ENCODE measurements around the gene GAS2.

Gene GAS2

DNA sequence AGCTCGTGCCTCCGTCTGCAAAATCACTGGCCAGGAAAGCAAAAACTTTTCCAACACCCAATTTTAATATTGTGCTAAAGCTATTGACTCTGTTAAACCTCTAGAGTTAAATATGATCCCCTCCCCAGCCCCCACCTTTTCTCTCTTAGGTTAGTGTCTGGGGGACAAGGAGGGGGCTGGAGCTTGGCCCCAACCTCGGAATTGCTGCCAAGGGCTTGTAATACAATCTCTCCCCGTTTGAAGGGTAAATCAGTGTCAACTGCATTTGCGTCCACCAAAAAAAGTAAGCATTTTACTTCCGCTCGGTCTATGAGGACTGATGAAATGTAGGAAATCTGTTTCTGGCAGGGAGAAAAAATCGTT lies at the start of gene GAS2:
Gene GAS2, plus strand, starts transcription at position 287 of the 363 bp plus-strand sequence. CDS start 8,259 bp downstream, outside the sequence.
- Histone ChIP-seq H3K4me1 (peaks cover 0 to 11% (median 5%) of the 10 kb centered on the region in 4 donors), H3K36me3 (no peaks in the 10 kb centered on the region), H3K9me3 (no peaks in the 10 kb centered on the region), H3K27ac (no peak within 1 kb of the TSS), H3K4me3 (peak within 1 kb of the TSS; percentile 25 to 36), H3K27me3 (peaks cover 0 to 15% of the 10 kb centered on the region in 2 donors)
- TF ChIP-seq, protein P1, sequence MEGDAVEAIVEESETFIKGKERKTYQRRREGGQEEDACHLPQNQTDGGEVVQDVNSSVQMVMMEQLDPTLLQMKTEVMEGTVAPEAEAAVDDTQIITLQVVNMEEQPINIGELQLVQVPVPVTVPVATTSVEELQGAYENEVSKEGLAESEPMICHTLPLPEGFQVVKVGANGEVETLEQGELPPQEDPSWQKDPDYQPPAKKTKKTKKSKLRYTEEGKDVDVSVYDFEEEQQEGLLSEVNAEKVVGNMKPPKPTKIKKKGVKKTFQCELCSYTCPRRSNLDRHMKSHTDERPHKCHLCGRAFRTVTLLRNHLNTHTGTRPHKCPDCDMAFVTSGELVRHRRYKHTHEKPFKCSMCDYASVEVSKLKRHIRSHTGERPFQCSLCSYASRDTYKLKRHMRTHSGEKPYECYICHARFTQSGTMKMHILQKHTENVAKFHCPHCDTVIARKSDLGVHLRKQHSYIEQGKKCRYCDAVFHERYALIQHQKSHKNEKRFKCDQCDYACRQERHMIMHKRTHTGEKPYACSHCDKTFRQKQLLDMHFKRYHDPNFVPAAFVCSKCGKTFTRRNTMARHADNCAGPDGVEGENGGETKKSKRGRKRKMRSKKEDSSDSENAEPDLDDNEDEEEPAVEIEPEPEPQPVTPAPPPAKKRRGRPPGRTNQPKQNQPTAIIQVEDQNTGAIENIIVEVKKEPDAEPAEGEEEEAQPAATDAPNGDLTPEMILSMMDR (IDR thresholded peaks at IDR 0.05): no peak
- intact Hi-C loops (cut with DNase I; ENCODE audit: low total_unique reads): no loop called here
- no peak for DNase-seq

DNA sequence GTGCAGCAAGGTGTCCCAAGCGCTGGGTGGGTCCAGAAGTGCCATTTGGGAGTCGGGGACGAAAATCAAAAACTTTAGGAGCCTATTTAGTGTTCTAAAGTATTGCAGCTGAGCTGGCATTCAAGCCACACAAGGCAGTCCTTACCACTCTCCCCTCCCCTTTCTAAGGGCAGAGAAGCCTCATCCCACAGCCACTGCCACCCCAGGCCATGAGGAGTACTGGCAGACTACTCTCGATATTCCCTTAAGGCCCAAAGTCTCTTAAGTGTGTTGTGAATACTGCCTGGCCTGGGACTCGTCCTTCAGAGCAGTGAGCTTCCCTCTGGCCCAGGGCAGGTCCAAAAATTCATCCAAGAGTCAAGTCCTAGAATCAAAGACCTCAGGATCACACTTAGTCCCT lies 48.5 kb upstream of the GAS2 start:
- TF ChIP-seq, protein P1 (IDR thresholded peaks at IDR 0.05): no peak
- Histone ChIP-seq H3K27me3 (no peaks in the 10 kb centered on the region), H3K4me1 (no peaks in the 10 kb centered on the region), H3K4me3 (no peak overlapping the region), H3K36me3 (peaks cover 0 to 7% (median 0%) of the 10 kb centered on the region in 3 donors), H3K9me3 (no peaks in the 10 kb centered on the region), H3K27ac (no peak overlapping the region)
- intact Hi-C loops (cut with DNase I; ENCODE audit: low total_unique reads): no loop called here
- no peak for DNase-seq

DNA sequence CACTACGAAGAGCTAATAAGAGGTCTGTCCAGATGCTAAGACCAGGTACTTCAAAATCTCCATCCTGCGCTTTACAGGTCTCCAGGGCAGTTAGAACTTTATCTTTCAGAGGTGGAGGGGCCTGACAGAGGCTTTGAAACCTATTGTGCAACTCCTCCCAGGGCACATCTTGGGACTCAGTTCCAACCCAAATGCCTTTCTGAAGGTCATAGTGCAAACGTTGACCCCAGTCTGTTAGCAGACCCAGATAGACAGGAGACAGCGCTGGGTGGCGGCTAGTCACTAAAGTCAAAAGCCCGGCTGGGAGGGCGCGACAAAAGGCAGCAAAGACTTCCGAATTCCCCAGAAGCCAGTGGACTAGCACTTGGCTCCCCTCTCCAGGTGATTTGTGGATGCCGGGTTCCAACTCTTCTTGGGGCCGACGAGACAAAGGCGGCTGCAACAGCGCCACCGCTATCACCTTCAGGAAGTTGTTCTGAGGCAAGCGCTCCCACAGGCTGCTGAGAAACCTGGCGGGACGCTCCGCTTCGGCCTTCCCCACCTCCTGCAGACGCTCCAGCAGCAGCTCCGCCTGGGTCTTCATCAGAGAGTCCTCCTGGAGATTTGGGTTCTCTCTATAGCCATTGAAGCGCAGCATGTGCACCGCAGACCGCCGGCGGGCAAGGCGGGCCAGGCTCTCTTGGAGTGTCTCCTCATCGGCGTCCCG lies 41.5 kb upstream of the GAS2 start:
- peak; percentile 31 to 74 for DNase-seq
- peaks cover 0 to 13% (median 9%) of the 10 kb centered on the region in 4 donors for H3K4me1 ChIP-seq
- H3K27ac ChIP-seq: peak overlapping the region; percentile 76 to 79
- intact Hi-C loops (cut with DNase I; ENCODE audit: low total_unique reads): no loop called here
- H3K27me3 ChIP-seq: no peaks in the 10 kb centered on the region
- H3K9me3 ChIP-seq: no peaks in the 10 kb centered on the region
- H3K36me3 ChIP-seq: peaks cover 0 to 7% (median 0%) of the 10 kb centered on the region in 3 donors
- TF ChIP-seq, protein P1 (IDR thresholded peaks at IDR 0.05): peak in 1 of 2 experiments; percentile 31
- peak overlapping the region; percentile 64 to 89 for H3K4me3 ChIP-seq

DNA sequence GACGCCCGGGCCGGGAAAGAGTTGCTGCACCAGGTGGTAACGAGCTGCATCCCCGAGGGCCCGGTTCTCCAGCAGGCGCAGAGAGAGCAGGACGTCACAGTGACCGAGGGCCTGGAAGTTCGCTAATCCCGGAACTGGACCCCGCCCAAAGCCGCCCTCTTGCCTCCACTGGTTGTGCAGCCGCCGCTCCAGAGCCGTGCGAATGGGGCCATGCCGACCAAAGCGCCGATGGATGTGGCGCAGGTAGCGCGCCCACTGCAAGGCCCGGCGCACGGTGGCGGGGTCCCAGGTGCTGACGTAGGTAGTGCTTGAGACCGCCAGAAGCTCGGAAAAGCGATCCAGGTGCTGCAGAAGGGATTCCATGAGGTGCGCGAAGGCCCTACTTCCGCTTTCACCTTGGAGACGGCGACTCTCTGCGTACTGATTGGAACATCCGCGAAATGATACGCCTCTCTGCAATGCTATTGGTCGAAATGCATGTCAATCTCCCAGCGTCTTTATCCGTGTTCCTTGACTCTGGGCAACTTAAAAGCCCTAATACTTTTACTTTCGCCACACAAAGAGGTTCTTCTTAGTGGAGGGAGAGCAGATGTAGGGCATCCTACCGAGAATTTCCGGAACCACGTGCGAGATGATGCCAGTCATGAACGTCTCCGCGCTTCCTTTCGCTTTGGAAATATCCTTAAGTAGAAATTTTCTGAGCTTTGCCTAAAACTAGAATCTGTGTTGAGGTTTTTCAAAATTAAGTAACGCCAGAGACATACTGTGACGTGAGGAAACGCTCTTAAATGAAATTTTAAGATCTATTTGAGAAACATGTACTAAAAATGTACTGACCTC lies 40.7 kb upstream of the GAS2 start, which contains the start of gene FANCF:
Gene FANCF, minus strand, starts transcription at position 376 of the 840 bp plus-strand sequence. Its CDS starts 13 bp downstream, at position 363.
- peaks cover 0 to 7% (median 0%) of the 10 kb centered on the region in 3 donors for H3K36me3 ChIP-seq
- H3K27me3 ChIP-seq: no peaks in the 10 kb centered on the region
- TF ChIP-seq, protein P1 (IDR thresholded peaks at IDR 0.05): no peak
- intact Hi-C loops (cut with DNase I; ENCODE audit: low total_unique reads): no loop called here
- H3K27ac ChIP-seq: peak within 1 kb of the TSS; percentile 76 to 79
- H3K4me3 ChIP-seq: peak within 1 kb of the TSS; percentile 64 to 89
- DNase-seq: peak; percentile 95 to 97
- no peaks in the 10 kb centered on the region for H3K9me3 ChIP-seq
- peaks cover 0 to 13% (median 9%) of the 10 kb centered on the region in 4 donors for H3K4me1 ChIP-seq

DNA sequence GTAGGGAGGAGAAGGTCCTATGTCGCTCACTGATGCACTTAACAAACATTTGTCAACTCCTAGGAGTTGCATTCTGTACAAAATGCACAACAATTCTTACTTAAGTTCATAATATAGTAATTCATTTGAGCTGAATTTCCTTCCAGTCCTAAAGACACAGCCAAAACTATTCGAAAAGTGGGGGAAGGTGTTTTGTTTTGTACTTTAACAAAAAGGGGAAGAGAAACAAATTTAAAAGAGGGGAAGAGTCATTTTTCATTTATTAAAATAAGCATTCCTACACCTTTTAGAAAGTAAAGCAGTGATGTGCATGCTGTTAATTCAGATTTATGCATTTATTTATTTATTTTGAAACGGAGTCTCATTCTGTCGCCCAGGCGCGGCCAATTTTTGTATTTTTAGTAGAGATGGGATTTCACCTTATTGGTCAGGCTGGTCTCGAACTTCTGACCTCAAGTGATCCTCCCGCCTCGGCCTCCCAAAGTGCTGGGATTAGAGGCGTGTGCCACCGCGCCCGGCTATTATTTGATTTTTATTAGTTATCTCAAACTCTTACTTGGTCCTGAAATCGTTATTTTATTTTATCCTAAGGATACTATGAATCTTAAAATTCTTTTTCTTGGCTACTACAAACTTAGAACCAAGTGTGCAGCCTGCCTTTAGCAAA lies 39.7 kb upstream of the GAS2 start:
- no peak overlapping the region for H3K4me3 ChIP-seq
- H3K9me3 ChIP-seq: no peaks in the 10 kb centered on the region
- no peaks in the 10 kb centered on the region for H3K36me3 ChIP-seq
- peaks cover 0 to 13% (median 9%) of the 10 kb centered on the region in 4 donors for H3K4me1 ChIP-seq
- intact Hi-C loops (cut with DNase I; ENCODE audit: low total_unique reads): no loop called here
- no peaks in the 10 kb centered on the region for H3K27me3 ChIP-seq
- no peak for DNase-seq
- H3K27ac ChIP-seq: peak overlapping the region in 1 of 2 donors; percentile 79
- TF ChIP-seq, protein P1 (IDR thresholded peaks at IDR 0.05): no peak

Measured in tibial artery (tissue), 4 donors.